K562 (cell line): ENCODE data around the gene CCDC117. TPM values are rescaled to one million over a fixed set of nuclear protein-coding genes. Genes with fewer than 3 reads are reported as not detected.

Experiments used
- ATAC-seq: fragments of 200-7000 bp; cut with Tn5 transposase; 3 replicates; pipeline ENCODE4 v1.9.1; 2020; ENCODE audit warnings: moderate library complexity
- BruUV-seq: library from RNA; stranded (reverse); fragments of 400-500 nt; replicated peaks from 2 replicates; lab custom pipeline; 2021; lab: Mats Ljungman, UMichigan
- CTCF ChIA-PET: fragments of 300-600 bp; formaldehyde crosslinking; extraction: SDS; loops from one replicate; lab custom pipeline; 2021; ENCODE audit warnings: low intra/inter-chr PET ratio; lab: Yijun Ruan, JAX
- POLR2A ChIA-PET: fragments of 300-600, 350-650 bp; sonication (Branson Sonifier 250); formaldehyde crosslinking; extraction: SDS; loops from one replicate; lab custom pipeline; 2021; ENCODE audit warnings: antibody characterized with exemption, inconsistent platforms; lab: Yijun Ruan, JAX
- DNase-seq, 4 experiments: peaks; one replicate each; pipeline versions ENCODE4 v3.0.0 to v3.0.0-alpha.2; 2011 to 2018; ENCODE audit warnings: low spot score in 3 of 4, mixed read lengths in 3 of 4; ENCODE audit errors: extremely low read depth in 1 of 4
- FAIRE-seq: peaks from 2 replicates; lab custom pipeline; 2011; peaks lifted over from hg19 to GRCh38; lab: Jason Lieb, UNC
- H2AFZ ChIP-seq: 2 replicates; pipeline ENCODE4 v1.6.0; 2011; ENCODE audit warnings: low read depth, low read length, control low read depth, inconsistent platforms
- H3K27ac ChIP-seq: fragments of 200-600 bp; 3 replicates; pipeline ENCODE4 v1.8.0; 2011; ENCODE audit warnings: low read depth, mild to moderate bottlenecking, control low read depth, inconsistent platforms, low read length, moderate library complexity, mixed read lengths; ENCODE audit errors: extremely low read depth
- H3K27me3 ChIP-seq, 2 experiments: fragments of 300-600 bp in 1 of 2; 2 replicates in 1 of 2; 3 replicates in 1 of 2; pipeline versions ENCODE4 v1.6.0 to v1.8.0; 2011; ENCODE audit warnings: inconsistent platforms in 2 of 2, low read length in 2 of 2, mild to moderate bottlenecking in 1 of 2, mixed read lengths in 1 of 2, moderate library complexity in 1 of 2; ENCODE audit not compliant: control insufficient read depth in 2 of 2, insufficient read depth in 2 of 2
- H3K36me3 ChIP-seq: fragments of 300-600 bp; 3 replicates; pipeline ENCODE4 v1.8.0; 2011; ENCODE audit warnings: mild to moderate bottlenecking, low read length, inconsistent platforms; ENCODE audit not compliant: control insufficient read depth, insufficient read depth
- H3K4me1 ChIP-seq, 2 experiments: fragments of 200-600 bp in 1 of 2; replicated peaks in 1 of 2; 2 replicates in 1 of 2; 3 replicates in 1 of 2; pipeline versions ENCODE4 v1.5.1 to v1.8.0; 2011; ENCODE audit warnings: inconsistent platforms in 2 of 2, low read length in 2 of 2, mild to moderate bottlenecking in 1 of 2, mixed read lengths in 1 of 2, moderate library complexity in 1 of 2; ENCODE audit not compliant: control insufficient read depth in 2 of 2, insufficient read depth in 2 of 2
- H3K4me2 ChIP-seq: 2 replicates; pipeline ENCODE4 v1.6.1; 2011; ENCODE audit warnings: low read length, control low read depth, inconsistent platforms, mixed read lengths; ENCODE audit not compliant: insufficient read depth
- H3K4me3 ChIP-seq: fragments of 200-600 bp; sonication (generic), shearing (Covaris generic); 2 replicates; pipeline ENCODE4 v1.5.1; 2016; ENCODE audit warnings: control low read depth, inconsistent platforms
- H3K79me2 ChIP-seq: fragments of 200-600 bp; 3 replicates; pipeline ENCODE4 v1.8.0; 2011; ENCODE audit warnings: low read length, inconsistent platforms; ENCODE audit not compliant: control insufficient read depth, insufficient read depth
- H3K9ac ChIP-seq, 2 experiments: 2 replicates each; pipeline versions ENCODE4 v1.6.0 to v1.6.1; 2011; ENCODE audit warnings: low read depth in 2 of 2, low read length in 2 of 2, control low read depth in 1 of 2, inconsistent platforms in 1 of 2, mild to moderate bottlenecking in 1 of 2, mixed read lengths in 1 of 2; ENCODE audit not compliant: insufficient read depth in 1 of 2
- H3K9me1 ChIP-seq: one replicate; pipeline ENCODE4 v1.6.0; 2011; ENCODE audit warnings: inconsistent platforms, mild to moderate bottlenecking, low read length, moderate library complexity; ENCODE audit not compliant: control insufficient read depth, insufficient read depth
- H3K9me3 ChIP-seq: replicated peaks from 2 replicates; pipeline ENCODE4 v1.5.1; 2011; ENCODE audit warnings: low read depth, low read length, inconsistent platforms; ENCODE audit not compliant: control insufficient read depth, insufficient read depth
- H4K20me1 ChIP-seq: replicated peaks from 2 replicates; pipeline ENCODE4 v1.6.1; 2011; ENCODE audit warnings: low read length, inconsistent platforms, mixed read lengths; ENCODE audit not compliant: control insufficient read depth, insufficient read depth
- PML ChIP-seq: IDR thresholded peaks from 2 replicates; pipeline ENCODE4 v1.6.1; 2012; ENCODE audit warnings: low read length, inconsistent platforms
- RBFOX2 ChIP-seq: fragments of 200-400 bp; formaldehyde crosslinking; IDR thresholded peaks from 2 replicates; pipeline ENCODE4 v1.6.1; 2017; ENCODE audit warnings: low read depth, mild to moderate bottlenecking, low read length, moderate library complexity
- WGBS: fragments of 100-300 bp; shearing (Covaris generic); methylation state at CpG from one replicate; pipeline ENCODE4 v1.1.6; 2016; ENCODE audit warnings: low coverage, mixed read lengths; ENCODE audit not compliant: insufficient coverage; ENCODE audit errors: missing lambda C conversion rate; 5-methylcytosine and 5-hydroxymethylcytosine counted together
- in situ Hi-C: fragments of 300-500 bp; cut with MboI; formaldehyde crosslinking; loops from 4 replicates; pipeline ENCODE4 v1.15.0; 2018; ENCODE audit warnings: inconsistent platforms, mixed read lengths
- intact Hi-C: fragments of 100-400 bp; cut with micrococcal nuclease; formaldehyde crosslinking; loops from 2 replicates; pipeline ENCODE4 v1.14.2; 2022
- polyA plus RNA-seq, 8 experiments: library from polyadenylated mRNA; depleted of rRNA in 4 of 8; stranded (reverse) in 5 of 8; unstranded in 3 of 8; fragments of >200 nt; fragmentation: Nextera tagmentation in 2 of 8; fragmentation: Illumina TruSeq in 1 of 8; extraction: Ambion mirVana in 2 of 8; extraction: Trizol in 1 of 8; gene quantifications; 2 replicates each; pipeline versions ENCODE4 v1.2.1 to v1.2.3, GENCODE V29; 2011 to 2014; ENCODE audit warnings: inconsistent platforms in 1 of 8, missing spikeins in 1 of 8
- total RNA-seq, 7 experiments: library from RNA; depleted of rRNA in 6 of 7; stranded (reverse); fragments of >200 nt in 6 of 7; fragmentation: Illumina TruSeq in 2 of 7; extraction: Trizol in 2 of 7; gene quantifications; 2 replicates each; pipeline versions ENCODE4 v1.2.1 to v1.2.3, GENCODE V29; 2011 to 2021; ENCODE audit warnings: low replicate concordance in 1 of 7

Gene CCDC117
- total and polyA plus RNA-seq, 9 of the 15 experiments (the other 6 are each of a cell fraction or from before 2014, with no cell fraction given) = 5.7 to 23.3 (median 15.8) TPM

DNA sequence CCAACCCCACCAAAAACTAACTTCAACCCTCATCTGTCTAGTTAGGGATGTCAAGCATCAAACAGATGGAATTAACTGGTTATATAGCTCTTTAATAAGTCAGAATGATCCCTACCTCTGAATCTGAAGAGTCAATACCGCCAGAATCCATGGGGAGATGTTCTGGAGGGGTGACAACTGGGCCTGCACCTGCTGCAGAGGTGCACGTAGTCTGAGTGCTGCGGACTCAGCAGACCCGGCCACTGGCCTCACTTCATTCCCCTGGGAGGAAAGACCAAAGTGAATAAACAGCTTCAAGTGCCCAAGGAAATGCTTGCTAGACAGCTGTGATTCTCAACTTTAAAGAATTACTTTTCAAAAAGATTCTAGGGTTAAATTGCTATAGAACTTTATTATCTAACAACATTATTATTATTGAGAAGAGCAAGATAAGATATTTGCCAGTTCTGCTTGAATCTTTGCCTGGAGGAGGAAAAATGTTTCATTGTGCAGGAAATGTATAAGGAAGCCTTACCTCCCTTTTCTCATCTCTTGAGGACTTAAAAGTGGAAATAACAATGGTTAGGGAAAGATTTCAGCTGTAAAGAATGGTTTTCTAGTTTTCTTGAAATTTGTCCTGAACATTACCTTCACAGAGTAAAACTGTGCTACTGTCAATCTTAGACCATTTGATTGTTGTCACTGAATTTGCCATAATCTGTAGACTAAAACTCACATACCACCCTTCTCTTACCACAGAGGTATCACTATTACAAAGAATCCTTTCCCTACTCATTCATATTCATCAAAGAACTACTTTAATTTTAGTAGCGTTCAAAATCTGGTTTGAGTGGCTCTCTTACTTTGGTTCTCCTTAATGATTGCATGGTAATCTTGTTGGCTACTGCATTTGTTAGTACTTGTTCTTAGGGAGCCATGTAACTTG lies 23.7 kb downstream of the CCDC117 start:
- no peak for ATAC-seq
- CTCF ChIA-PET = no interaction called here
- Histone ChIP-seq H3K27me3 (no peaks in the 10 kb centered on the region), H3K27ac (no peak overlapping the region), H4K20me1 (peaks cover 24% of the 10 kb centered on the region), H3K9me1 (peaks cover 4% of the 10 kb centered on the region), H3K4me2 (no peak overlapping the region), H3K9me3 (no peaks in the 10 kb centered on the region), H3K4me3 (no peak overlapping the region), H3K4me1 (peaks cover 3 to 5% of the 10 kb centered on the region in 2 experiments; a peak in 3 of 5 replicates), H2AFZ (no peak overlapping the region), H3K9ac (no peak overlapping the region; a peak in 1 of 4 replicates), H3K36me3 (peaks cover 51% of the 10 kb centered on the region), H3K79me2 (peaks cover 63% of the 10 kb centered on the region)
- in situ Hi-C loops = no loop called here
- TF ChIP-seq RBFOX2 (peak; percentile 33; the same call in 1 of the 2 replicates), PML (no peak)
- no peak for FAIRE-seq
- no TSS peak for BruUV-seq
- intact Hi-C loops = no loop called here
- WGBS = 85% methylated on average over 5 of the region's 5 CpGs
- POLR2A ChIA-PET = interaction anchor here (0.6 to 9.9 kb wide), 4 partner anchors 9 to 122 kb away, joined by 3 to 109 read pairs (median 6); no protein-coding TSS in a partner anchor
- no peak for DNase-seq
